ENCODE measurements around the gene CCDC57. TPM values are rescaled to one million over a fixed set of nuclear protein-coding genes. Genes with fewer than 3 reads are reported as not detected.

The CCDC57 gene
- total and polyA plus RNA-seq, 4 donors = 5.4 to 19.1 (median 11.7) TPM

DNA sequence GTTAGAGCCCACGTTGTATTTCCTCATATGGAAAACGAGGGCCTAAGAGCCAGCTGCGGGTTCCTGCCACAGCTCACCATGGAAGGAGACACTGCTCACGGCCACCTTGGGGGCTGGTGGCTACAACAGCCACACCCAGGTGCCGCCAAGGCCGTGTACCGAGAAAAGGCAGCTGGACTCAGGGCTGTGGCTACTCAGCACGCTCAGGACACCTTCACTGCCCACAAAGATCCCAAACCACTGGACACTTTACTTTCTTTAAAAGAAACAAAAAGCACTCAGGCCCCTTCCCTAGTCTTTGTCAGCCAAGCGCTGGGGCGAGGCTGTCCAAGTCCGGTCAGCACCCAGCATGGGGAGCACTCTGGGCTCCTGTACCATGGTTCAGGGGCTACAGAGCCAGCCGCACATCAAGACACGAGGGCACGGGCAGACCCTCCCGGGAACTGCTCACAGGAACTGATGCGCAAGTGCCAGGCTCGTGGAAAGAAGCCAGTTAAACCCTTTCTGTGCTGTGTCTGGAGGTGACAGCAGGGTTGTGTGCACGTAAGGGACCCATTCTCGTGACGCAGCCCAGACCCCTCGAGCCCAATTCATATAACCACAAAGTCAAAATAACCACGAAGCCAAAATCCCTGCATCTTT, 34.7 kb upstream of the CCDC57 start (continued):
- TF ChIP-seq, protein P1, sequence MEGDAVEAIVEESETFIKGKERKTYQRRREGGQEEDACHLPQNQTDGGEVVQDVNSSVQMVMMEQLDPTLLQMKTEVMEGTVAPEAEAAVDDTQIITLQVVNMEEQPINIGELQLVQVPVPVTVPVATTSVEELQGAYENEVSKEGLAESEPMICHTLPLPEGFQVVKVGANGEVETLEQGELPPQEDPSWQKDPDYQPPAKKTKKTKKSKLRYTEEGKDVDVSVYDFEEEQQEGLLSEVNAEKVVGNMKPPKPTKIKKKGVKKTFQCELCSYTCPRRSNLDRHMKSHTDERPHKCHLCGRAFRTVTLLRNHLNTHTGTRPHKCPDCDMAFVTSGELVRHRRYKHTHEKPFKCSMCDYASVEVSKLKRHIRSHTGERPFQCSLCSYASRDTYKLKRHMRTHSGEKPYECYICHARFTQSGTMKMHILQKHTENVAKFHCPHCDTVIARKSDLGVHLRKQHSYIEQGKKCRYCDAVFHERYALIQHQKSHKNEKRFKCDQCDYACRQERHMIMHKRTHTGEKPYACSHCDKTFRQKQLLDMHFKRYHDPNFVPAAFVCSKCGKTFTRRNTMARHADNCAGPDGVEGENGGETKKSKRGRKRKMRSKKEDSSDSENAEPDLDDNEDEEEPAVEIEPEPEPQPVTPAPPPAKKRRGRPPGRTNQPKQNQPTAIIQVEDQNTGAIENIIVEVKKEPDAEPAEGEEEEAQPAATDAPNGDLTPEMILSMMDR (IDR thresholded peaks at IDR 0.05; ENCODE audit: low read depth, low read length, missing input control) = no peak

DNA sequence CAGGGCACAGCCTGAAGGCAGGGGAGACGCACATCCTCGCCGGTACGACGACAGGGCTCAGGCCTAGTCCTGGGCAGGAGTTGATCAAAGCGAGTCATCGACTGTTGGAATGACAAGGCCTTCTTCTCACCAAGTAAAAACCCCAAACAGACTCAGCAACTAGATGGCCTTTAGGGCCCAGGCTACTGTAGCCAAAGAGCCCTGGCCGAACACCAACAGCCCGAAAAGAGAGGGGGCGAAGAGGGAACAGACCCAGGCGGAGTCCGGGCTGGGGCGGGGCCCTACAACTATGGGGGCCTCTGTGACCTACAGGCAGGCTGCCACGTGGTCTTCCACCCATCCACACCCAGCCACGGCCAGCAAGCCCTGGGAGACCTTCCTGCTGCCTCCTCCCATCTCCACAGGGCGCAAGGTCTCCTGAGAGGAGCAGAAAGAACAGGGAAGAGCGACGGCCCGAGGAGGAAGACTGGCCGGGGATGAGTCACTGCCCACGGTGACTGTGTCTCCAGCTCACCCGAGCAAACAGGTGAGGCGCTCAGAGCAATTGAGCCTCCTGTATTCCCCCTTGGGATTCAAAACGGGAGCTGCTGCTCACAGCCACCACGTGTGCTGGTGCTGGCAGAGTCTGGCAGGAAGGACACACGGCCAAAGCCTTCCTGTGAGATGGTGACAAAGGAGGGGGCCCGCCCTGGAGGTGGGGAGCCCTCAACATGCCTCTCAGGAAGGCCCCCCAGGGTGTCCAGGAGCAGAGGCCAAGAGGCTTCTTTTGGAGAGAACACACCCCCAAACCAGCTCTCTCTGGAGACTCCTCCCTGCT, 33.9 kb upstream of the CCDC57 start:
- Histone ChIP-seq H3K36me3 (ENCODE audit: control insufficient read depth in 4 of 4, insufficient read depth in 3 of 4, low read depth in 1 of 4, low read length in 3 of 4) (peaks cover 38 to 79% (median 56%) of the 10 kb centered on the region in 4 donors), H3K9me3 (ENCODE audit: control insufficient read depth in 4 of 4, low read length in 3 of 4) (no peaks in the 10 kb centered on the region), H3K27me3 (ENCODE audit: control insufficient read depth in 4 of 4, insufficient read depth in 4 of 4, low read length in 3 of 4) (no peaks in the 10 kb centered on the region), H3K4me3 (ENCODE audit: low read depth in 1 of 3, low read length in 3 of 3) (no peak overlapping the region), H3K27ac (ENCODE audit: low read depth in 1 of 2, low read length in 2 of 2) (peak overlapping the region in 1 of 2 donors; percentile 37), H3K9ac (ENCODE audit: low read depth in 1 of 2, low read length in 2 of 2) (no peak overlapping the region), H3K4me1 (ENCODE audit: control insufficient read depth in 4 of 4, insufficient read depth in 4 of 4, low read length in 3 of 4) (peaks cover 9 to 30% (median 19%) of the 10 kb centered on the region in 4 donors)
- WGBS = 75% methylated on average over 27 of the region's 27 CpGs
- DNase-seq (ENCODE audit: low spot score) = no peak
- no peak for TF ChIP-seq FOXA1 (IDR thresholded peaks at IDR 0.05)
- TF ChIP-seq GABPA (IDR thresholded peaks at IDR 0.05 in 1 of 2, conservative IDR thresholded peaks at IDR 0.05 in 1 of 2) = no peak
- no peak for TF ChIP-seq SP1 (IDR thresholded peaks at IDR 0.05)
- TF ChIP-seq, protein P2, sequence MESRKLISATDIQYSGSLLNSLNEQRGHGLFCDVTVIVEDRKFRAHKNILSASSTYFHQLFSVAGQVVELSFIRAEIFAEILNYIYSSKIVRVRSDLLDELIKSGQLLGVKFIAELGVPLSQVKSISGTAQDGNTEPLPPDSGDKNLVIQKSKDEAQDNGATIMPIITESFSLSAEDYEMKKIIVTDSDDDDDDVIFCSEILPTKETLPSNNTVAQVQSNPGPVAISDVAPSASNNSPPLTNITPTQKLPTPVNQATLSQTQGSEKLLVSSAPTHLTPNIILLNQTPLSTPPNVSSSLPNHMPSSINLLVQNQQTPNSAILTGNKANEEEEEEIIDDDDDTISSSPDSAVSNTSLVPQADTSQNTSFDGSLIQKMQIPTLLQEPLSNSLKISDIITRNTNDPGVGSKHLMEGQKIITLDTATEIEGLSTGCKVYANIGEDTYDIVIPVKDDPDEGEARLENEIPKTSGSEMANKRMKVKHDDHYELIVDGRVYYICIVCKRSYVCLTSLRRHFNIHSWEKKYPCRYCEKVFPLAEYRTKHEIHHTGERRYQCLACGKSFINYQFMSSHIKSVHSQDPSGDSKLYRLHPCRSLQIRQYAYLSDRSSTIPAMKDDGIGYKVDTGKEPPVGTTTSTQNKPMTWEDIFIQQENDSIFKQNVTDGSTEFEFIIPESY (IDR thresholded peaks at IDR 0.05) = no peak
- no peak for TF ChIP-seq TAF1 (conservative IDR thresholded peaks at IDR 0.05)
- TF ChIP-seq YY1 (IDR thresholded peaks at IDR 0.05) = no peak
- no peak for TF ChIP-seq JUND (IDR thresholded peaks at IDR 0.05)
- TF ChIP-seq HNF4G (IDR thresholded peaks at IDR 0.05) = no peak
- TF ChIP-seq FOXA2 (IDR thresholded peaks at IDR 0.05) = no peak
- TF ChIP-seq, protein P1 (IDR thresholded peaks at IDR 0.05; ENCODE audit: low read depth, low read length, missing input control) = no peak

DNA sequence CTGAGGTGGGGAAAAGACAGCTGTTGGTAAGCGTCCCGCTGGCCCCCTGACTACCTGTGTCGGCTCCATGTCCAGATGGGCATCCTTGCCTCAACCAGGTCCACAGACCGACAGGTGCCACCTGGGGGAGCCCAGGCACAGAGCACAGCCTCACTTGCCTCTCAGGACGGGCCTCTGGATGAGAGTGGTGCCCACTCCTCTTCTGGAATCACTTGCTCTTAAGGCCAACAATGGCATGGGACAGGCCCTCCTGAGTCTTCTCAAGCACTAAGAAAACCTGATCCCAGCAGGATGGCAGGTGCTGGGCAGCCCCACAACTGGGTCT, 33.4 kb upstream of the CCDC57 start:
- peaks cover 32 to 74% (median 50%) of the 10 kb centered on the region in 4 donors for H3K36me3 ChIP-seq (ENCODE audit: control insufficient read depth in 4 of 4, insufficient read depth in 3 of 4, low read depth in 1 of 4, low read length in 3 of 4)
- H3K4me1 ChIP-seq (ENCODE audit: control insufficient read depth in 4 of 4, insufficient read depth in 4 of 4, low read length in 3 of 4) = peaks cover 13 to 36% (median 25%) of the 10 kb centered on the region in 4 donors
- H3K9me3 ChIP-seq (ENCODE audit: control insufficient read depth in 4 of 4, low read length in 3 of 4) = no peaks in the 10 kb centered on the region
- no peak overlapping the region for H3K9ac ChIP-seq (ENCODE audit: low read depth in 1 of 2, low read length in 2 of 2)
- TF ChIP-seq JUND (IDR thresholded peaks at IDR 0.05) (no peak), FOXA1 (IDR thresholded peaks at IDR 0.05) (no peak)
- TF ChIP-seq, protein P3, sequence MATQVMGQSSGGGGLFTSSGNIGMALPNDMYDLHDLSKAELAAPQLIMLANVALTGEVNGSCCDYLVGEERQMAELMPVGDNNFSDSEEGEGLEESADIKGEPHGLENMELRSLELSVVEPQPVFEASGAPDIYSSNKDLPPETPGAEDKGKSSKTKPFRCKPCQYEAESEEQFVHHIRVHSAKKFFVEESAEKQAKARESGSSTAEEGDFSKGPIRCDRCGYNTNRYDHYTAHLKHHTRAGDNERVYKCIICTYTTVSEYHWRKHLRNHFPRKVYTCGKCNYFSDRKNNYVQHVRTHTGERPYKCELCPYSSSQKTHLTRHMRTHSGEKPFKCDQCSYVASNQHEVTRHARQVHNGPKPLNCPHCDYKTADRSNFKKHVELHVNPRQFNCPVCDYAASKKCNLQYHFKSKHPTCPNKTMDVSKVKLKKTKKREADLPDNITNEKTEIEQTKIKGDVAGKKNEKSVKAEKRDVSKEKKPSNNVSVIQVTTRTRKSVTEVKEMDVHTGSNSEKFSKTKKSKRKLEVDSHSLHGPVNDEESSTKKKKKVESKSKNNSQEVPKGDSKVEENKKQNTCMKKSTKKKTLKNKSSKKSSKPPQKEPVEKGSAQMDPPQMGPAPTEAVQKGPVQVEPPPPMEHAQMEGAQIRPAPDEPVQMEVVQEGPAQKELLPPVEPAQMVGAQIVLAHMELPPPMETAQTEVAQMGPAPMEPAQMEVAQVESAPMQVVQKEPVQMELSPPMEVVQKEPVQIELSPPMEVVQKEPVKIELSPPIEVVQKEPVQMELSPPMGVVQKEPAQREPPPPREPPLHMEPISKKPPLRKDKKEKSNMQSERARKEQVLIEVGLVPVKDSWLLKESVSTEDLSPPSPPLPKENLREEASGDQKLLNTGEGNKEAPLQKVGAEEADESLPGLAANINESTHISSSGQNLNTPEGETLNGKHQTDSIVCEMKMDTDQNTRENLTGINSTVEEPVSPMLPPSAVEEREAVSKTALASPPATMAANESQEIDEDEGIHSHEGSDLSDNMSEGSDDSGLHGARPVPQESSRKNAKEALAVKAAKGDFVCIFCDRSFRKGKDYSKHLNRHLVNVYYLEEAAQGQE (IDR thresholded peaks at IDR 0.05) = no peak
- TF ChIP-seq, protein P4, sequence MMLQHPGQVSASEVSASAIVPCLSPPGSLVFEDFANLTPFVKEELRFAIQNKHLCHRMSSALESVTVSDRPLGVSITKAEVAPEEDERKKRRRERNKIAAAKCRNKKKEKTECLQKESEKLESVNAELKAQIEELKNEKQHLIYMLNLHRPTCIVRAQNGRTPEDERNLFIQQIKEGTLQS (IDR thresholded peaks at IDR 0.05) = no peak
- no peak overlapping the region for H3K27ac ChIP-seq (ENCODE audit: low read depth in 1 of 2, low read length in 2 of 2)
- H3K4me3 ChIP-seq (ENCODE audit: low read depth in 1 of 3, low read length in 3 of 3) = no peak overlapping the region
- WGBS = 95% methylated on average over 5 of the region's 5 CpGs
- H3K27me3 ChIP-seq (ENCODE audit: control insufficient read depth in 4 of 4, insufficient read depth in 4 of 4, low read length in 3 of 4) = no peaks in the 10 kb centered on the region
- DNase-seq (ENCODE audit: low spot score) = no peak

Measured in liver (tissue), 9 donors.